BE2C (cell line): ENCODE measurements around the gene GJB4.
A peak's percentile ranks its signal among the peaks of the same experiment; 100 is the strongest.

Experiments
- DNase-seq: peaks from one replicate; pipeline ENCODE4 v3.0.0-alpha.2; 2020
- H3K27me3 ChIP-seq: fragments of 250-450 bp; sonication (Bioruptor Pico); 2 replicates; pipeline ENCODE4 v1.5.1; 2020; ENCODE audit warnings: mild to moderate bottlenecking
- H3K36me3 ChIP-seq: fragments of 250-450 bp; sonication (Bioruptor Pico); 2 replicates; pipeline ENCODE4 v1.5.1; 2020; ENCODE audit warnings: mild to moderate bottlenecking
- H3K4me1 ChIP-seq: fragments of 250-450 bp; sonication (Bioruptor Pico); 2 replicates; pipeline ENCODE4 v1.5.1; 2020
- H3K4me3 ChIP-seq: 2 replicates; pipeline ENCODE4 v1.5.1; 2011; ENCODE audit warnings: low read depth, low read length
- H3K9me3 ChIP-seq: fragments of 250-450 bp; sonication (Bioruptor Pico); 2 replicates; pipeline ENCODE4 v1.5.1; 2020
- TF ChIP-seq, protein P1 (sequence below): IDR thresholded peaks from 2 replicates; pipeline ENCODE4 v1.5.1; 2012; ENCODE audit warnings: mild to moderate bottlenecking, low read depth, low read length

The GJB4 gene

GRCh38 chr1:34781844-34782391 lies 22.4 kb downstream of the GJB4 start:
- H3K9me3 ChIP-seq: no peaks in the 10 kb centered on the region
- H3K36me3 ChIP-seq: no peaks in the 10 kb centered on the region
- TF ChIP-seq, protein P1, sequence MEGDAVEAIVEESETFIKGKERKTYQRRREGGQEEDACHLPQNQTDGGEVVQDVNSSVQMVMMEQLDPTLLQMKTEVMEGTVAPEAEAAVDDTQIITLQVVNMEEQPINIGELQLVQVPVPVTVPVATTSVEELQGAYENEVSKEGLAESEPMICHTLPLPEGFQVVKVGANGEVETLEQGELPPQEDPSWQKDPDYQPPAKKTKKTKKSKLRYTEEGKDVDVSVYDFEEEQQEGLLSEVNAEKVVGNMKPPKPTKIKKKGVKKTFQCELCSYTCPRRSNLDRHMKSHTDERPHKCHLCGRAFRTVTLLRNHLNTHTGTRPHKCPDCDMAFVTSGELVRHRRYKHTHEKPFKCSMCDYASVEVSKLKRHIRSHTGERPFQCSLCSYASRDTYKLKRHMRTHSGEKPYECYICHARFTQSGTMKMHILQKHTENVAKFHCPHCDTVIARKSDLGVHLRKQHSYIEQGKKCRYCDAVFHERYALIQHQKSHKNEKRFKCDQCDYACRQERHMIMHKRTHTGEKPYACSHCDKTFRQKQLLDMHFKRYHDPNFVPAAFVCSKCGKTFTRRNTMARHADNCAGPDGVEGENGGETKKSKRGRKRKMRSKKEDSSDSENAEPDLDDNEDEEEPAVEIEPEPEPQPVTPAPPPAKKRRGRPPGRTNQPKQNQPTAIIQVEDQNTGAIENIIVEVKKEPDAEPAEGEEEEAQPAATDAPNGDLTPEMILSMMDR: no peak
- H3K4me1 ChIP-seq: no peaks in the 10 kb centered on the region
- DNase-seq: no peak
- H3K27me3 ChIP-seq: peaks cover 16% of the 10 kb centered on the region
- no peak overlapping the region for H3K4me3 ChIP-seq

- no peaks in the 10 kb centered on the region for H3K4me1 ChIP-seq
- DNase-seq: no peak
- TF ChIP-seq, protein P1: no peak
- no peaks in the 10 kb centered on the region for H3K36me3 ChIP-seq
- no peaks in the 10 kb centered on the region for H3K9me3 ChIP-seq
- H3K4me3 ChIP-seq: no peak overlapping the region
- peaks cover 16% of the 10 kb centered on the region for H3K27me3 ChIP-seq
These were observed 25.2 kb downstream of the GJB4 start for GRCh38 chr1:34784751-34785221.

GRCh38 chr1:34785231-34785874 lies 25.8 kb downstream of the GJB4 start:
- peaks cover 16% of the 10 kb centered on the region for H3K27me3 ChIP-seq
- H3K9me3 ChIP-seq: no peaks in the 10 kb centered on the region
- H3K4me3 ChIP-seq: no peak overlapping the region
- no peak for DNase-seq
- no peaks in the 10 kb centered on the region for H3K36me3 ChIP-seq
- H3K4me1 ChIP-seq: no peaks in the 10 kb centered on the region
- TF ChIP-seq, protein P1: no peak

DNA sequence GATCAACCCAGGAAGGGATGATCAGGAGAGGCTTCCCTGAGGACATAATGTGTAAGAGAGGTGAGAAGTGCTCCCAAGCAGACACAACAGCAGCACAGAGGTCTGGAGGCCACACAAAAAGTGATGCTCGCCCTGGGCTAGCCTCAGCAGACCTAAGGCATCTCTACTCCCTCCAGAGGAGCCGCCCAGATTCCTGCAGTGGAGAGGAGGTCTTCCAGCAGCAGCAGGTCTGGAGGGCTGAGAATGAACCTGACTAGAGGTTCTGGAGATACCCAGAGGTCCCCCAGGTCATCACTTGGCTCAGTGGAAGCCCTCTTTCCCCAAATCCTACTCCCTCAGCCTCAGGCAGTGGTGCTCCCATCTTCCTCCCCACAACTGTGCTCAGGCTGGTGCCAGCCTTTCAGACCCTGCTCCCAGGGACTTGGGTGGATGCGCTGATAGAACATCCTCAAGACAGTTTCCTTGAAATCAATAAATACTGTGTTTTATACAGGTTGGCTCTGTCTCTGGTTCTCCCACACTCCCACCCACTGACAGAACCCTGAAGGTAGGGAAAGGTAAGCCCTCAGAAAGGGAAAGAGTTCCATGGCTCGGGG lies 26.4 kb downstream of the GJB4 start:
- H3K36me3 ChIP-seq: no peaks in the 10 kb centered on the region
- TF ChIP-seq, protein P1: no peak
- H3K27me3 ChIP-seq: peaks cover 14% of the 10 kb centered on the region
- no peak for DNase-seq
- H3K4me3 ChIP-seq: no peak overlapping the region
- no peaks in the 10 kb centered on the region for H3K9me3 ChIP-seq
- H3K4me1 ChIP-seq: no peaks in the 10 kb centered on the region

- DNase-seq: peak; percentile 64
- Histone ChIP-seq H3K27me3 (peaks cover 7% of the 10 kb centered on the region), H3K36me3 (no peaks in the 10 kb centered on the region), H3K4me1 (no peaks in the 10 kb centered on the region), H3K4me3 (no peak overlapping the region), H3K9me3 (no peaks in the 10 kb centered on the region)
- TF ChIP-seq, protein P1: peak; percentile 76
These were observed 27.2 kb downstream of the GJB4 start for GRCh38 chr1:34786521-34787325.
